ENCODE data around the gene DHRSX.

Gene DHRSX

DNA sequence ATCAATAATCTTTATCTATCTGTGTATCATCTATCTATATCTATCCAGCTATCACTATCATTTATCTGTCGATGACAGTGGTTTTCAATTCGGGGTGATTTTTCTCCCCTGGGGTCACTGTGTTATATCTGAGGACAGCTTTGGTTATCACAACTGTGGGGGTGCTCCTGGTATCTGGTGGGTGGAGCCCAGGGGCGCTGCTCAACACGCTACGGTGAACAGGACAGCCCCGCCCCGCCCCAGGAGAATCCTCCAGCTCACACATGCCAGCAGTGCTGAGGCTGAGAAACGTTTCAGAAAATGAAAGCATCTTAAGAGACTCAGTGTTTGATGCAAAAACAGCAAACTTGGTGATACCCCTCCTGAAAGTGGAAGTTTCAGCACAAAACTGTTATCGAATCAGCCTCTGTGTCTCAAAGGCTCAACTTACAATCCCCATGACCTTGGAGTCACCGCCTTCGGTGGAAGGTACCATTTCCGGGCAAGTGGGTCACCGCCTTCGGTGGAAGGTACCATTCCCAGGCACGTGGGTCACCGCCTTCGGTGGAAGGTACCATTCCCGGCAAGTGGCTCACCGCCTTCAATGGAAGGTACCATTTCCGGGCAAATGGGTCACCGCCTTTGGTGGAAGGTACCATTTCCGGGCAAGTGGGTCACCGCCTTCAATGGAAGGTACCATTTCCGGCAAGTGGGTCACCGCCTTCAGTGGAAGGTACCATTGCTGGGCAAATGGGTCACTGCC lies 315.3 kb downstream of the DHRSX start:
- no peak for DNase-seq

DNA sequence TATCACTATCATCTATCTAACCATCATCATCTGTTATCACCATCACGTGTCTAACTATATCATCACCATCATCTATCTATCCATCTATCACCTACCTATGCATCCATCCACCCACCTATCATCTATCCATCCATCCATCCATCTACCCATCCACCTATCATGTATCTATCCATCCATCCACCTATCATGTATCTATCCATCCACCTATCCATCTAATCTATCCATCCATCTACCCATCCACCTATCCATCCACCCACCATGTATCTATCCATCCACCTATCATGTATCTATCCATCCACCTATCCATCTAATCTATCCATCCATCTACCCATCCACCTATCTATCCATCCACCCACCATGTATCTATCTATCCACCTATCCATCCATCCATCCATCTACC lies 316.7 kb downstream of the DHRSX start:
- no peak for DNase-seq

DNA sequence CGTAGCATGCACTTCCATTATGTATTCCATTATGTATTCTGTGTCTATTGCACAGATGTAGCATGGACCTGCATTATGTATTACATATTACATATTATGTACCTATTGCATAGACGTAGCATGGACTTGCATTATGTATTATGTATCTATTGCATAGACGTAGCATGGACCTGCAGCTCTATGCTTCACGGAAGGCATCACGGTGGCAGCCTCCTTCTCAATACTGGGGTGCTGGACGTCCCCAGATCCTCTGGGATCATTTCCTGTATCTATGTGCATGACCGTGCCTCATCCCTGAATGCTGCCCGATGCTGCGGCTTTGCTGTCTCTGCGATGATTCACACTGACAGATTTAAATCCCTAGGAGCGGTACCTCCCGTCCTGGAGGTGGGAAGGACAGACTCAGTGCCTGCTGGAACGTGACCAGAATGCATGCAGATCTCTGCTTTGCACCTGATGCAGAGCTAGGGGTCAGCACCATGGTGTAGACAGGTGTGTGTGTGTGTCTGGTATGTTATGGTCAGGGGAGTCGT lies 317.5 kb downstream of the DHRSX start:
- DNase-seq: no peak

DNA sequence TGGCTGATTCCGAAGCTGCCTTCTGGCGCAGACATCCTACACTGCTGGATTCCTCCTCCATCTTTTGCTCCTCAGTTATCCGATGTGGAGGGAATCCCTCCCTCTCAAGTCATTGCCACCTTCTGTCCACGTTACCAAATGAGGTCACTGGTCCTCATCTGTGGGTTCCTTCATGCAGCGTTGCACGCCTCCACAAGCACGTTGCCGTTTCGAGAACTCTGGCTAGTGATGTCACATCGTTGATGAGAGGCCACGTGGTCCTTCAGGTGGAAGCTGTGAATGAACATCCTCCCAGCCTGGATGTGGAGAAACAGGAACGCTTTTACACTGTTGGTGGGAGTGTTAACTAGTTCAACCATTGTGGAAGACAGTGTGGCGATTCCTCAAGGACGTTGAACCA lies 323.2 kb downstream of the DHRSX start:
- DNase-seq: no peak

DNA sequence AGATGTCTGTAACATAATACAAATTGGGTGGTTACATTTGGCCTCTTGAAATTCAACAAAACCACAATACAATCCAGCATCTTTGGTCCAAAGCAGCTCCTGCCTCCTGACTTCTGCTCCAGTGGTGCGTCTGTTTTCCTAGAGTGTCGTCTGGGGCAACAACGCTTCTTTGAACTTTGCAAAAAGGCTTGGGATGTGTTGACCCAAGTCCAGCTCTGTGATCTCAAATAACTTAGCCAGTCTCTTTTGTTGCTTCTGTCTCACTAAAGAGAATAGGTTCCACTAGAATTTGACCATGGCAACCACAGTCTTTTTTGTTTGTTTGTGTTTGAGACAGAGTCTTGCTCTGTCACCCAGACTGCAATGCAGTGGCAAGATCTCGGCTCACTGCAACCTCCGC lies 324.0 kb downstream of the DHRSX start:
- no peak for DNase-seq

DNA sequence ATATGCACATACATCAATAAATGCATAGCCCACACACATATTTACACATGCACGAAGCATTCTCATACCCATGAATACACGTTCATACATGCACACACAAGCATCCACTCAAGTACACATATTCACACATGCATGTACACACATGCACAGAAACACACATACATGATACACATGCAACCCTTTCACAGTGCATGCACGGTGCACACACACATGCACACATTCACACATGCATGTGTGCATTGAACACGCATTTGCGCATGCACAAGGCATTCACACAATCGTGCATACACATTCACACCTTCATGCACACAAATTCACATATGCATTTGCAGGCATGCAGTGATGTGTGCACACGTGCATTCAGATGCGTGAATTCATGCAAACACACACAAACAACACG lies 324.5 kb downstream of the DHRSX start:
- DNase-seq: no peak

DNA sequence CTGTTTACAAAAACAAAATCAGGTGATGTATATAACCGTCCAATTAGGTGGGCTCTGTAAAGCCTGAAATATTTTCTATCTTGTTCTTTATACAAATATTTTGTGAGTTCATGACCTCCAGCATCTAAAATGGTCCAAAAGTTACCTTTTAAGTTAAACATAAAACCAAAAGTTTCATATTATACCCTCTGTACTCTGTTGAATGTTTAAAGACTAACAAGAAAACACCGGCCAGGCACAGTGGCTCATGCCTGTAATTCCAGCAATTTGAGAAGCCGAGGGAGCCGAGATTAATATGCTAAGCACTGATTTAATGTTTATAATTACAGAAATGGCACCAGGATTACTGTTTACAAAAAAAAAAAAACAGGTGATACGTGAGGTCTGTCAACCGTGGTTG lies 328.4 kb downstream of the DHRSX start:
- no peak for DNase-seq

Measured in HCEC 1CT (cell line).